Measurements from ENCODE around the gene RUVBL2.

Gene RUVBL2

GRCh38 chr19:48989701-48990291, 3.9 kb upstream of the RUVBL2 start:
- DNase-seq (ENCODE audit: low spot score), result no peak

GRCh38 chr19:48990400-48990799, 3.3 kb upstream of the RUVBL2 start:
- DNase-seq (ENCODE audit: low spot score), result no peak

GRCh38 chr19:48991011-48991609, 2.6 kb upstream of the RUVBL2 start:
- no peak for DNase-seq (ENCODE audit: low spot score)

- no peak for DNase-seq (ENCODE audit: low spot score)
Observed at GRCh38 chr19:48991873-48992580, 1.7 kb upstream of the RUVBL2 start.

GRCh38 chr19:48992581-48993174, 1.0 kb upstream of the RUVBL2 start:
- DNase-seq (ENCODE audit: low spot score), result no peak

GRCh38 chr19:48994035-48994386, 324 bp downstream of the RUVBL2 start:
- DNase-seq (ENCODE audit: low spot score), result no peak

- DNase-seq (ENCODE audit: low spot score), result peak; percentile 47
Observed at GRCh38 chr19:48997972-48998371, 4.3 kb downstream of the RUVBL2 start.

- peak; percentile 70 for DNase-seq (ENCODE audit: low spot score)
Observed at GRCh38 chr19:48999481-49000325, 6.0 kb downstream of the RUVBL2 start.

GRCh38 chr19:49004133-49004532, 10.4 kb downstream of the RUVBL2 start:
- no peak for DNase-seq (ENCODE audit: low spot score)

GRCh38 chr19:49004964-49005614, 11.4 kb downstream of the RUVBL2 start:
- DNase-seq (ENCODE audit: low spot score), result no peak

GRCh38 chr19:49006905-49007304, 13.2 kb downstream of the RUVBL2 start:
- no peak for DNase-seq (ENCODE audit: low spot score)

- no peak for DNase-seq (ENCODE audit: low spot score)
Observed at GRCh38 chr19:49009828-49010227, 16.1 kb downstream of the RUVBL2 start.

GRCh38 chr19:49010453-49010852, 16.8 kb downstream of the RUVBL2 start:
- DNase-seq (ENCODE audit: low spot score), result no peak

- no peak for DNase-seq (ENCODE audit: low spot score)
Observed at GRCh38 chr19:49011194-49011593, 17.5 kb downstream of the RUVBL2 start.

GRCh38 chr19:49014123-49014869, 20.6 kb downstream of the RUVBL2 start:
- DNase-seq (ENCODE audit: low spot score), result no peak

- no peak for DNase-seq (ENCODE audit: low spot score)
Observed at GRCh38 chr19:49014870-49015255, 21.2 kb downstream of the RUVBL2 start.

- no peak for DNase-seq (ENCODE audit: low spot score)
Observed at GRCh38 chr19:49016067-49016839, 22.6 kb downstream of the RUVBL2 start.

GRCh38 chr19:49017041-49017665, 23.5 kb downstream of the RUVBL2 start, which contains the start of gene LHB:
Gene LHB, minus strand, starts transcription at chr19:49017091. Its CDS starts 10 bp downstream, at chr19:49017081.
- DNase-seq (ENCODE audit: low spot score), result no peak

- DNase-seq (ENCODE audit: low spot score), result peak; percentile 65
Observed at GRCh38 chr19:49017666-49018351, 24.1 kb downstream of the RUVBL2 start.
